ENCODE measurements around the gene ARHGAP26. TPM values are rescaled to one million over a fixed set of nuclear protein-coding genes. Genes with fewer than 3 reads are reported as not detected.

Gene ARHGAP26
- total RNA-seq, 1 experiment from 2014 or later, result 65.5 TPM

DNA sequence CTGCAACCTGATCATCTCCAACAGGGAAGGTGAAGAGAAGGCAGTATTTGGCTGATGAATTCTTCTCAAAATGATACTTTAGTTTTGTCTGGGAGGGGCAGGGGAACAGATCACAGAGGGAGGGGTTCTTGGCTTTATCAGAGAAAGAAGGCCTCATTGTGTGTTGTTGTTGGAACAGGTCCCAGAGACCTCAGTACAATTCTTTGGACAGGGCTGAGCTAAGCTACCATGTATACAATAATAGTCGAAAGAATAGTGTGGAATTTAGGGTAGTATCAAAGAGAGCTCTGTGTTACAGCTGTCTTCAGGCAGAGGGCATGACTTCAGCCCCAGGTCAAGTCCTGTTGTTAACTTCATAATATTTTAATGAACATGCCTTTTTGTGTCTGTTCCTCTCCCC, 39.9 kb downstream of the ARHGAP26 start:
- ChIA-PET POLR2A (interaction anchor here (1.0 kb wide), 1 partner anchor 40 kb away, joined by 3 read pairs; the partner anchor contains the start of gene ARHGAP26), CTCF (no interaction called here)
- H3K27me3 ChIP-seq (ENCODE audit: control insufficient read depth, insufficient read depth, low read length), result no peaks in the 10 kb centered on the region
- intact Hi-C loops (cut with micrococcal nuclease; ENCODE audit: unreplicated experiment), result no loop called here
- no peak for DNase-seq (ENCODE audit: low read depth, low spot score)
- no peaks in the 10 kb centered on the region for H3K9me3 ChIP-seq (ENCODE audit: control insufficient read depth, insufficient read depth, low read depth, low read length)
- H3K36me3 ChIP-seq (ENCODE audit: control insufficient read depth, insufficient read depth, low read length), result no peaks in the 10 kb centered on the region
- in situ Hi-C loops (cut with HindIII; ENCODE audit: low pct_unique_long_range_greater_than_20kb, low sequenced_read_pairs), result no loop called here
- peaks cover 65% of the 10 kb centered on the region for H3K4me1 ChIP-seq (ENCODE audit: control insufficient read depth, insufficient read depth, low read length)
- no TSS peak for BruUV-seq (replicated peaks)
- TF ChIP-seq TCF7L2 (IDR thresholded peaks at IDR 0.05; ENCODE audit: low read depth, low read length) (no peak), POLR2AphosphoS5 (IDR thresholded peaks at IDR 0.05; ENCODE audit: low read depth, low read length) (no peak), SIN3A (IDR thresholded peaks at IDR 0.05; ENCODE audit: borderline replicate concordance, insufficient read depth, low read depth, low read length) (no peak)
- TF ChIP-seq, protein P1, sequence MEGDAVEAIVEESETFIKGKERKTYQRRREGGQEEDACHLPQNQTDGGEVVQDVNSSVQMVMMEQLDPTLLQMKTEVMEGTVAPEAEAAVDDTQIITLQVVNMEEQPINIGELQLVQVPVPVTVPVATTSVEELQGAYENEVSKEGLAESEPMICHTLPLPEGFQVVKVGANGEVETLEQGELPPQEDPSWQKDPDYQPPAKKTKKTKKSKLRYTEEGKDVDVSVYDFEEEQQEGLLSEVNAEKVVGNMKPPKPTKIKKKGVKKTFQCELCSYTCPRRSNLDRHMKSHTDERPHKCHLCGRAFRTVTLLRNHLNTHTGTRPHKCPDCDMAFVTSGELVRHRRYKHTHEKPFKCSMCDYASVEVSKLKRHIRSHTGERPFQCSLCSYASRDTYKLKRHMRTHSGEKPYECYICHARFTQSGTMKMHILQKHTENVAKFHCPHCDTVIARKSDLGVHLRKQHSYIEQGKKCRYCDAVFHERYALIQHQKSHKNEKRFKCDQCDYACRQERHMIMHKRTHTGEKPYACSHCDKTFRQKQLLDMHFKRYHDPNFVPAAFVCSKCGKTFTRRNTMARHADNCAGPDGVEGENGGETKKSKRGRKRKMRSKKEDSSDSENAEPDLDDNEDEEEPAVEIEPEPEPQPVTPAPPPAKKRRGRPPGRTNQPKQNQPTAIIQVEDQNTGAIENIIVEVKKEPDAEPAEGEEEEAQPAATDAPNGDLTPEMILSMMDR (IDR thresholded peaks at IDR 0.05), result no peak
- TF ChIP-seq, protein P2, sequence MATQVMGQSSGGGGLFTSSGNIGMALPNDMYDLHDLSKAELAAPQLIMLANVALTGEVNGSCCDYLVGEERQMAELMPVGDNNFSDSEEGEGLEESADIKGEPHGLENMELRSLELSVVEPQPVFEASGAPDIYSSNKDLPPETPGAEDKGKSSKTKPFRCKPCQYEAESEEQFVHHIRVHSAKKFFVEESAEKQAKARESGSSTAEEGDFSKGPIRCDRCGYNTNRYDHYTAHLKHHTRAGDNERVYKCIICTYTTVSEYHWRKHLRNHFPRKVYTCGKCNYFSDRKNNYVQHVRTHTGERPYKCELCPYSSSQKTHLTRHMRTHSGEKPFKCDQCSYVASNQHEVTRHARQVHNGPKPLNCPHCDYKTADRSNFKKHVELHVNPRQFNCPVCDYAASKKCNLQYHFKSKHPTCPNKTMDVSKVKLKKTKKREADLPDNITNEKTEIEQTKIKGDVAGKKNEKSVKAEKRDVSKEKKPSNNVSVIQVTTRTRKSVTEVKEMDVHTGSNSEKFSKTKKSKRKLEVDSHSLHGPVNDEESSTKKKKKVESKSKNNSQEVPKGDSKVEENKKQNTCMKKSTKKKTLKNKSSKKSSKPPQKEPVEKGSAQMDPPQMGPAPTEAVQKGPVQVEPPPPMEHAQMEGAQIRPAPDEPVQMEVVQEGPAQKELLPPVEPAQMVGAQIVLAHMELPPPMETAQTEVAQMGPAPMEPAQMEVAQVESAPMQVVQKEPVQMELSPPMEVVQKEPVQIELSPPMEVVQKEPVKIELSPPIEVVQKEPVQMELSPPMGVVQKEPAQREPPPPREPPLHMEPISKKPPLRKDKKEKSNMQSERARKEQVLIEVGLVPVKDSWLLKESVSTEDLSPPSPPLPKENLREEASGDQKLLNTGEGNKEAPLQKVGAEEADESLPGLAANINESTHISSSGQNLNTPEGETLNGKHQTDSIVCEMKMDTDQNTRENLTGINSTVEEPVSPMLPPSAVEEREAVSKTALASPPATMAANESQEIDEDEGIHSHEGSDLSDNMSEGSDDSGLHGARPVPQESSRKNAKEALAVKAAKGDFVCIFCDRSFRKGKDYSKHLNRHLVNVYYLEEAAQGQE (IDR thresholded peaks at IDR 0.05; ENCODE audit: insufficient read depth in 1 of 2, low read depth in 2 of 2, low read length in 1 of 2), result no peak
- peak overlapping the region; percentile 46 for H3K27ac ChIP-seq (ENCODE audit: low read length)
- ATAC-seq, result no peak
- no peak overlapping the region for H3K4me3 ChIP-seq (ENCODE audit: low read depth in 2 of 2, low read length in 2 of 2)

DNA sequence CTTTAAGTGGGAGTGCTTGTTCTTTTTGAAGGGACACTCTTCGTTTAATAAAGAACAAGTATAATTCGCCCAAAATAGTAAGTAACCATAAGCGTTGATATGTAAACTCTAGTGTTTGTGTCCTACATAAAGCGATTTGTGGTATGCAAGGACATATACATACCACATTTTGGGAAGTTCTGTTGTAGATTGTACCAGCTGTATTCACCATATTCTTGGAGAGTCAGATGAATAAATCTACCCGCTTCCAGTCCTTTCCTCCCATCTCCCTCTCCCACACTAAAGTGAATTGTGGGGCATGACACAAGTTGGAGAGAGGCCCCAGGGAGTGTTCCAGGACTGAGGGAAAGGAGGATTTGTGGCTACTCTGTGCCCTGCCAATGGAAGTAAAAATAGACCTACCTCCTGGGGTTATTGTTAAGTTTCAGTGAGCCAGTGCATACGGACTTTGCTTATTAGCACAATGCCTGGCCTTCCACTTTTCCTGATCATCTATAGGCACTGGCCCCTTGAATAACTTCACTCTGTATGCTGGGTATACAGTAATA, 40.6 kb downstream of the ARHGAP26 start:
- CTCF ChIA-PET, result interaction anchor here (1.1 kb wide), 1 partner anchor 16 kb away, joined by 3 read pairs; no protein-coding TSS in a partner anchor
- no peak for ATAC-seq
- POLR2A ChIA-PET, result interaction anchor here (1.0 kb wide), 1 partner anchor 40 kb away, joined by 3 read pairs; the partner anchor contains the start of gene ARHGAP26
- Histone ChIP-seq H3K27me3 (ENCODE audit: control insufficient read depth, insufficient read depth, low read length) (no peaks in the 10 kb centered on the region), H3K27ac (ENCODE audit: low read length) (0 out of 2 replicates have a peak overlapping the region, but pooled peaks have one; percentile 13), H3K36me3 (ENCODE audit: control insufficient read depth, insufficient read depth, low read length) (no peaks in the 10 kb centered on the region), H3K9me3 (ENCODE audit: control insufficient read depth, insufficient read depth, low read depth, low read length) (no peaks in the 10 kb centered on the region), H3K4me3 (ENCODE audit: low read depth in 2 of 2, low read length in 2 of 2) (no peak overlapping the region), H3K4me1 (ENCODE audit: control insufficient read depth, insufficient read depth, low read length) (peaks cover 66% of the 10 kb centered on the region)
- in situ Hi-C loops (cut with HindIII; ENCODE audit: low pct_unique_long_range_greater_than_20kb, low sequenced_read_pairs), result no loop called here
- BruUV-seq (replicated peaks), result no TSS peak
- intact Hi-C loops (cut with micrococcal nuclease; ENCODE audit: unreplicated experiment), result no loop called here
- no peak for TF ChIP-seq TCF7L2 (IDR thresholded peaks at IDR 0.05; ENCODE audit: low read depth, low read length)
- TF ChIP-seq SIN3A (IDR thresholded peaks at IDR 0.05; ENCODE audit: borderline replicate concordance, insufficient read depth, low read depth, low read length), result no peak
- TF ChIP-seq, protein P2 (IDR thresholded peaks at IDR 0.05; ENCODE audit: insufficient read depth in 1 of 2, low read depth in 2 of 2, low read length in 1 of 2), result no peak
- no peak for TF ChIP-seq POLR2AphosphoS5 (IDR thresholded peaks at IDR 0.05; ENCODE audit: low read depth, low read length)
- TF ChIP-seq, protein P1 (IDR thresholded peaks at IDR 0.05), result no peak
- DNase-seq (ENCODE audit: low read depth, low spot score), result no peak
